Measurements from ENCODE around the gene CORO7.

Gene CORO7

DNA sequence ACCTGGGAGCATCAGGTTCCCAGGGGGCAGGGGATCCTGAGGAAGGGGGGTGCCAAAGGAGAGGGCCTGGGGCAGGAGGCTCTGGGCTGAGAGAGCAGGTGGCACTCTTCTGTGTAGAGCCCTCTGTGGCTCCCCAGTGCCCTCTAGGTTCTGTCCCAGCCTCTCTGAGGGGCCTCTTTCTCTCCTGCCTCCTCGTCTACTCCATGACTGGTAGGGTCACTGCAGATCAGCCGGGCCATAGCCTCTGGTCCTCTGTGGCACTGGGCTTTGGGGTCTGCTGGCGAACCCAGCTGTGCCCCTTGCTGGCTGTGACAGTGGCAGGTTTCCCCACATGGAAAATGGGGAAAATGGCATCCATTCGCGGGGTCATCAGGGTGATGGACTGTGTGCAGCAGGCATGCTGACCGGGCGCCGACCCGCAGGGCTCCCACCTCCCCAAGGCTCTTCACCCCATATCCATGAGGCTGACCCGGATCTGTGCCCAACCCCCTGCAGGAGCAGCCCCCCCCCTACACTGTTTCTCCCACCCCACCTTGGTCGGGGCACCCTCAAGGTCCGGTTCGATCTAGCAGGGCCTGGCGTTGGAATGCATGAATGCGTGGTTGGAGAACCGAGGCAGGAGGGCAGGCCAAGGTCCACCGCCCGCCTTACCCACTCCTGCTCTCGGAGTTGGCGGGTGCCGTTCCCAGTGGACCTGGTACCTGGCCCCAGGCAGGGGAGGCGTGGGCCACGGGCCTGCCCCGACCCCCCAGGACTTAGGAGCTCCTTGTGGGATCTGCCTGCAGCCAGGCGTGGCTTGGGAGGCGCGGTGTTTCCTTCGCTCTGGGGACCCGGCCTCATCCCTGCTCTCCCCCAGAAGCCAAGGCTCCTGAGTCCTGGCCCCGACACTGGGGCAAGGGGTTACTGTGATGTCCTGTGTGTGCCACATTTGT, 94.0 kb downstream of the CORO7 start:
- no peak for DNase-seq
- H3K9me3 ChIP-seq = no peaks in the 10 kb centered on the region
- no peaks in the 10 kb centered on the region for H3K27me3 ChIP-seq
- H3K4me1 ChIP-seq = peaks cover 32% of the 10 kb centered on the region
- TF ChIP-seq, protein P1, sequence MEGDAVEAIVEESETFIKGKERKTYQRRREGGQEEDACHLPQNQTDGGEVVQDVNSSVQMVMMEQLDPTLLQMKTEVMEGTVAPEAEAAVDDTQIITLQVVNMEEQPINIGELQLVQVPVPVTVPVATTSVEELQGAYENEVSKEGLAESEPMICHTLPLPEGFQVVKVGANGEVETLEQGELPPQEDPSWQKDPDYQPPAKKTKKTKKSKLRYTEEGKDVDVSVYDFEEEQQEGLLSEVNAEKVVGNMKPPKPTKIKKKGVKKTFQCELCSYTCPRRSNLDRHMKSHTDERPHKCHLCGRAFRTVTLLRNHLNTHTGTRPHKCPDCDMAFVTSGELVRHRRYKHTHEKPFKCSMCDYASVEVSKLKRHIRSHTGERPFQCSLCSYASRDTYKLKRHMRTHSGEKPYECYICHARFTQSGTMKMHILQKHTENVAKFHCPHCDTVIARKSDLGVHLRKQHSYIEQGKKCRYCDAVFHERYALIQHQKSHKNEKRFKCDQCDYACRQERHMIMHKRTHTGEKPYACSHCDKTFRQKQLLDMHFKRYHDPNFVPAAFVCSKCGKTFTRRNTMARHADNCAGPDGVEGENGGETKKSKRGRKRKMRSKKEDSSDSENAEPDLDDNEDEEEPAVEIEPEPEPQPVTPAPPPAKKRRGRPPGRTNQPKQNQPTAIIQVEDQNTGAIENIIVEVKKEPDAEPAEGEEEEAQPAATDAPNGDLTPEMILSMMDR (IDR thresholded peaks at IDR 0.05; ENCODE audit: low read depth, low read length) = no peak
- no peaks in the 10 kb centered on the region for H3K36me3 ChIP-seq
- no peak overlapping the region for H3K4me3 ChIP-seq (ENCODE audit: low read depth, low read length)

DNA sequence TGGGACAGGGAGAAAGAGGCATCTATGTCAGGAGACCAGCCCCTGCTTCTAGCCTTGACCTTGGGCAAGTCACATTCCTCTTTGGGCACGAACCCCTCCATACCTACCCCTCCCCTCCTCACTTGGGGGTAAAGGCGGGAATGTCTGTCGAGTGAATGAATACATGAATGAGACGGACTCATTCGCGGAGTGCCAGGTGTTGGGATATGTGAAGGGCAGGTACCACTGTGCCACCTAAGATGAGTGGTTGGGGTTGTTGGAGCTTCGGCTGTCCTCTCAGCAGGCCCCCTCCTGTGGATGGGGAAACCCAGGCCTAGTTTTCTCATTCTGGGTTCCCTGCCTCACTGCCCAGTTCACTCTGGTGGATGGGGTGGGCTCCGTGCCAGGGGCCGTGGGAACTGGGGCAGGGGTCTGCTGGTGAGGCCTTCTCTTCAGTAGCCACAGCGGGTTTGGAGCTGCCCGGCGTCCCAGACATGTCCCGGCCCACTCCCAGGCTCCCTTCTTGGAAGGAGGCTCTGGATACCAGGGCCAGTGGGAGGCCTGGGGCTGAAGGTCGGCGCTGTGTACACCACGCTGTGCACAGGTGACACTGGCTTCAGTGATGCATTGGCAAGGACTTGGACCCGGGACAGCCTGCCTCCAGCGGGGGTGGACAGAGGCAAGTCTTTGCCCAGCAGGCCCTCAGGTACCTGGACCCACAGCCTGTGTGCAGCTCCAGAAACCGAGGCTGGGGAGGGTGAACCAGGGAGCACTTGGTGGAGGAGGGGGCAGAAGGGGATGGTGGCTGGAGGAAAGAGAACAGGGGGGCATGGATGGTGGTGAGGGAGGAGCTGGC, 94.9 kb downstream of the CORO7 start:
- Histone ChIP-seq H3K4me1 (peaks cover 32% of the 10 kb centered on the region), H3K4me3 (ENCODE audit: low read depth, low read length) (no peak overlapping the region)

DNA sequence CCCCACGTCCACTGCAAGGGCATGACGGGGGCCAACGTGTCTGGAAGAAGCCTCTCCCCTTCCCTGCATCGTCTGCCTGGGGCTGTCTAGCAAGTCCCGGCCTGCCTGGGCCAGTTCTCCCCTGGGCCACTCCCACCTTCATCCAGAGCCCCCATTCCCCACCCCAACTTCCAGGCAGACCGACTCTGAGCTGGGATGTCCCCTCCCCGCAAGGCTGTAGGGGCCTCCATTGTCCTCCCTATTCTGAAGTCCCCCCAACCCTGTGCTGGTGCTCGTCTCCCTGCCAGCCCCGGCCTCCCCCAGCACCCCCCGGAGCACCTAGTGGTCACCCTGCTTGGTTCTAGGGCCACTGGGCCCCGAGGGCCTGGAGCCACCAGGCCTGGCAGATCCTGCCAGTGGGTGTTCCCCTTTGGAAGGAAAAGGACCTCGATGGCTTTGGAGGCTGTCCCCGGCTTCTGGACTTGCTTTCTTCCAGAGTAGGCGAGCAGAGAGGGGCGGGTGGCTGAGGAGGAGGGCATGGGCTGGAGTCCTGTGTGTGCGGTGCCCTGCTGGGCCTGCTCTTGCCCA, 95.7 kb downstream of the CORO7 start:
- TF ChIP-seq, protein P1 (IDR thresholded peaks at IDR 0.05; ENCODE audit: low read depth, low read length) = no peak
- H3K36me3 ChIP-seq = no peaks in the 10 kb centered on the region
- H3K4me3 ChIP-seq (ENCODE audit: low read depth, low read length) = no peak overlapping the region
- peaks cover 32% of the 10 kb centered on the region for H3K4me1 ChIP-seq
- H3K9me3 ChIP-seq = no peaks in the 10 kb centered on the region
- H3K27me3 ChIP-seq = no peaks in the 10 kb centered on the region
- DNase-seq = no peak

More for the DNA sequence above, 94.9 kb downstream of the CORO7 start:
- H3K27me3 ChIP-seq = no peaks in the 10 kb centered on the region
- H3K9me3 ChIP-seq = no peaks in the 10 kb centered on the region
- TF ChIP-seq, protein P1 (IDR thresholded peaks at IDR 0.05; ENCODE audit: low read depth, low read length) = no peak
- no peaks in the 10 kb centered on the region for H3K36me3 ChIP-seq
- no peak for DNase-seq

DNA sequence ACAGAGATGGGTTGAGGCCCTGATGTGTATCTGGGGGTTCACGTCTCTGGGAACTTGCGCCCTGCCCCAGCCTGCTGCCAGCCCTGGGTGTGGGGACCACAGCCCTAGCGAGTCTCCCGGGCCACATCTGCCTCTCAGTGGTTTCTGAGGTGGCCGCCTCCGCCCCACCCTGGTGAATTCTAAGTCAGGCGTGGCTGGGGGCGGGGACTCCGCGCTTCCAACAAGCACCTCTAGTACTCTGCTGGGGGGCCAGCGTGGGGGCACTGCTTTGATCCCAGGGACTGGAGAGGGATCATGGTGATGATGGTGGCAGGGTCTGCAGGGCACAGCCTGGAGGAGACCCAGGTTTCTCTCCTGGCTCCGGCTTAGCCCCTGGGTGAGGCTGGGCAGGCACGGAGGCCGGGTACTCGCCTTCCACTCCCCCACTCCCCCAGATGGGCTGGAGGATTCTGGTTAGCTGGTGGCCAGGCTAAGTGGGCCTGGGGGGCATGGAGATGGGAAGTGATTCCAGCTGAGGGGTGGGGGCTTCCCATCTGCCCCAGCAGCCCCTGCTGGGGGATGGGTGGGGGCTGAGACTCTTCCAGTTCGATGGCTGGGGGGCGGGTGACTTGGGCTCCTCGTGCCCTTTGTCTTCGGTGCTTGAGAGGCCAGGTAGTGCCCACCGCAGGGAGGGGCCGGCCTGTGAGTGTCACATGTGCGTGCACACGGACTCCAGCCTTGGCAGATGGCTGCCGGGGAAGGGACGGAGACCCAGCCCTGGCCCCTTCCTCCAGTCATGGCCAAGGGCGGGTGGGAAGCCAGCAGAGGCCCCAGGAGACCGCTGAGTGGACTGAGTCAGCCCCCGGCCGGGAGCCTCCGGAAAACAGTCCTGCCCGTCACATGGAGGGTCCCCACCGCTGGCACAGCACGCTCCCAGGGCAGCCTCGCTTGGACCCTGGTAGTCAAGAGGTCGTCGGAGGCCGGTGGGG, 96.7 kb downstream of the CORO7 start:
- no peaks in the 10 kb centered on the region for H3K9me3 ChIP-seq
- H3K4me1 ChIP-seq = peaks cover 32% of the 10 kb centered on the region
- TF ChIP-seq, protein P1 (IDR thresholded peaks at IDR 0.05; ENCODE audit: low read depth, low read length) = no peak
- no peaks in the 10 kb centered on the region for H3K27me3 ChIP-seq
- no peak for DNase-seq
- no peak overlapping the region for H3K4me3 ChIP-seq (ENCODE audit: low read depth, low read length)
- H3K36me3 ChIP-seq = no peaks in the 10 kb centered on the region

DNA sequence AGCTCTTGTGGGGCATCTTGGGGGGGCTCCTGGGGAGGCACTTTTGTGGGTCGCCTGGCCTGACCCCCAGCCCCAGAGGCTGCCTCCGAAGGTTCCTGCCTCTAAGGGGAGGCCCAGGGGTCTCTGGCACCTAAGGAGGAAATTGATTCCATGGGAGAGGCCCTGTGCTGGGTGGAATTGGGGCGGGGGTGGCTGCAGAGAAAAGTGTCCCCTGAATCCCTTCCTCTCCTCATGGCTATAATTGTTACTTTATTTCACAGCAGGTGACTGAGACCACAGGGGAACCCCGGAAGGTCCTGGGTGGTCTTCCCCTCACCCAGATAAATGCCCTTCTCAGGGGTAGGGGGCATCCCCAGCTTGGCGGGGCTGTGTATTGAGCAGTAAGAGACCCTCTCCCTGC, 97.4 kb downstream of the CORO7 start:
- no peaks in the 10 kb centered on the region for H3K27me3 ChIP-seq
- H3K4me3 ChIP-seq (ENCODE audit: low read depth, low read length) = no peak overlapping the region
- no peaks in the 10 kb centered on the region for H3K9me3 ChIP-seq
- TF ChIP-seq, protein P1 (IDR thresholded peaks at IDR 0.05; ENCODE audit: low read depth, low read length) = no peak
- H3K4me1 ChIP-seq = peaks cover 26% of the 10 kb centered on the region
- H3K36me3 ChIP-seq = no peaks in the 10 kb centered on the region
- DNase-seq = no peak
